GM21423 (cell line): Measurements from ENCODE around the gene AQR.

Experiments used
- ATAC-seq: cut with Tn5 transposase; IDR thresholded peaks from one replicate; pipeline ENCODE4 v1.9.1; 2021; ENCODE audit warnings: mild to moderate bottlenecking, moderate library complexity; ENCODE audit not compliant: unreplicated experiment

The AQR gene

GRCh38 chr15:34883633-34884032 lies 85.9 kb downstream of the AQR start:
- no peak for ATAC-seq

DNA sequence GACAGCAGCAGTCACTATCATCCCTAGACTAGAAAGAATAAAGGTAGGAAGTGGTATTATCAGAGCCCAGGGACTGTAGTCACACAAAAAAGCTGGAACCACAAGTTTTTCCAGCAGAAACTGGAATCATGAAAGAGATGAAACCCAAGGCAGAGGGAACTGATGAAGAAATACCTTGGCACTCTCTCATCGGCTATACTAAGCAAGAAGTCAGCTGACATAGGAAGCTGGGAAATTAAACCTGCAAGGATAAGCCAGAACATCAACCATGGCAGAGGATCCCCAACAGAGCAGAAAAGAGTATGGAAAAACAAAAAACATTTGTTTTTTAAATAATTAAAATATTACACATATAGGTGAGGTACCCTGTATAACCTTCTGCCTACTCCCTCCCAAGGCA lies 86.5 kb downstream of the AQR start:
- no peak for ATAC-seq

- ATAC-seq, result no peak
Measured at GRCh38 chr15:34879107-34879506, 90.4 kb downstream of the AQR start.

DNA sequence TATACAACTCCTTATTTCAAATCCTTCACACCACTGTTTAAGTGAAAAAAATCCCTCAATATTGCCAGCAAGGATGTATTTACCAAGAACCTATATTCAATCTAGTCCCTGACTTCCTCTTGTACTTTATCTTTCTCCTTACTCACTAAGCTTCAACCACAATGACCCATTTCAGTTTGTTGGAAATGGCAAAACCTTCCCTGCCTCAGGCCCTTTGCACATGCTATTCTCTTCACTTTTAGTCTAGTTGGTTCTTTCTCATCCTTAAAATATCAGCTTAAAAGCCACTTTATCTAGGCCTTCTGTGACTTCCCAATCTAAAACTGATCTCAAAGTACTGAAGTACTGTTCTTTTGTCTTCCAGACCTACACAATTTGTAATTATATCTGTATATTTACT lies 92.9 kb downstream of the AQR start:
- ATAC-seq, result no peak

DNA sequence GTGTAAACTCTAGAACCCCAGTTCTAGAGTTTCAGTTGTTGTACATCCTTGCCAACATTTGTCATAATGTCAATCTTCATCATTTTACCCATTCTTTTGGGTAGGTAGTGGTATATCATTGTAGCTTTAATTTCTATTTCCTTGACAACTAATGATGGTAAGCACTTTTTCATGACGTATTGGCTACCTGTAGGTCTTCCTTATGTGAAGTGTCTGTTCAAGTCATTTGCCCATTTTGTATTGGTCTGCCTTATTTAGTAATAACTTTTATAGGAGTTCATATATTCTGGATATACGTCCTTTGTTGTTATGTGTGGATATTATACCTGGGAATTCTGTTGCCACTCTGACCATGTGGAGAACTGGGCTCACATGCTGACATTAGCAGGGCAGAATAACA lies 100.4 kb downstream of the AQR start:
- ATAC-seq, result no peak

- ATAC-seq, result no peak
Measured at GRCh38 chr15:34865531-34865930, 104.0 kb downstream of the AQR start.

DNA sequence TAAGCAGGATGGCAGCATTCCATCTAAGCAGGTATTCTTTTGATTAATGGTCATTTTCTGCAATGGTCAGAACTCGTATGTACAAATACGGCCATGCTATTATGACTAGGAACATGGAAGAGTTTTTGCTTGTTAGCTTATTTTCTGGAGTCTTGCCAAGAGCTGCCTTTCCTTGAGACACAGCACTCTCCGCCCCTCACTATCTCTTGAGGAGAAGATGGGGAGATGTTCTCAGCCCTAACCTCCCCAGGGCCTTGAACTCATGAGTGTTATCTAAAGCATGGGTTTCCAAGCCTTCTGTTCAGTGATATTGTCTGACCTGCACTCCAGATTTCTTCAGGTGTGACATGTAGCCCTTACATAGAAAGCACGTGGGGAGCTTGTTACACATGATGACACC lies 108.3 kb downstream of the AQR start:
- no peak for ATAC-seq

- no peak for ATAC-seq
Measured at GRCh38 chr15:34855893-34856292, 113.6 kb downstream of the AQR start.

- no peak for ATAC-seq
Measured at GRCh38 chr15:34855413-34855812, 114.1 kb downstream of the AQR start.

DNA sequence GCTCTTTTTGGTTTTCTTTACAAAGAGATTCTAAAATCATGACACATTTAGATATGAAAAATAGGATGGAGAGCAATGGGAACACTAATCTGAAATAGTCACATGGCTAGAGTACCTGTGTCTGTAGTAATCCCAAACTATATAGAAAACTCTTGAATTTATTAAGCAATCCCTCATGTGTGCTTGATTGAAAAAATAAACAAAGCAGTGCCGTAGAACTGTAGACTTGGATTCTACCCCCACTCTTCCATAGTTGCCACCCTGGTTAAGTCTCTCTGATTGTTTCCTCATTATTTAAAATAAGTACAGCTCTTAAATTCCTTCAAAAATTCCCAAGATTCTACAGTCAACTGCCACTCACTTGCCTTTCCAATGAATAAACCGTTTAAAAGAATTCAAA lies 115.3 kb downstream of the AQR start:
- ATAC-seq, result no peak

- no peak for ATAC-seq
Measured at GRCh38 chr15:34853001-34853758, 116.4 kb downstream of the AQR start.

- ATAC-seq, result no peak
Measured at GRCh38 chr15:34851751-34852150, 117.8 kb downstream of the AQR start.

GRCh38 chr15:34851007-34851406 lies 118.5 kb downstream of the AQR start:
- no peak for ATAC-seq

DNA sequence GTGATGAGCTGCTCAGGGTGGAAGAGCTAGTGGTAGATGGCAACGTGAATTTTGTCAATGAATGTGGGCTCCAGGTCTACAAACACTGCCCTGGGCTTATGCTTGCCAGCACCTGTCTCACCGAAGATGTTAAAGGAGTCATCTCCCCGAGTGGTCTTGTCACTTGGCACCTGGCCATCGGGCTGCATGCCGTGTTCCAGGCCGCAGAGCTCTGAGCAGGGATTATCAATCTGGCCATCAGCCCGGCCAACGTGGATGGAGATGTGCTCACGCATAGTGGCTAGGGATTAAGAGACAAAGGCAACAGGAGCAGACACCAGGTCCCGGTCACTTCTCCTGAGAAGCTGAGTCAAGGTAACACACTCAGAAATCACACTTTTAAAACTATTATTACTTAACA lies 119.4 kb downstream of the AQR start:
- no peak for ATAC-seq

GRCh38 chr15:34849364-34849959 lies 120.1 kb downstream of the AQR start:
- no peak for ATAC-seq

GRCh38 chr15:34847598-34847997 lies 121.9 kb downstream of the AQR start:
- ATAC-seq, result no peak

- no peak for ATAC-seq
Measured at GRCh38 chr15:34841262-34841725, 128.2 kb downstream of the AQR start.

DNA sequence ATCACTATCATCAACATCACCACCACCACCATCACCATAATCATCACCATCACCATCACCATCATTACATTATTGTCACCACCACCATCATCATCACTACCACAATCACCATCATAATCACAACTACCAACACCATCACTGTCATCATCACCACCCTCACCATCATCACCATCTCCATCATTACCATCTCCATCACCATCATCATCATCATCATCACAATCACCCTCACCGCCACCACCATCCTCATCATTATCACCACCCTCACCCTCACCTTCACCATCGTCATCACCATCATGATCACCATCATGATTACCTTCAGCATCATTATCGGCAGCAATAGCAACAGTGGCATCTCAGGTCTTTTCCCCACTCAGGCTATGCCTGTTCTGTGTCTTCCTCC lies 131.3 kb downstream of the AQR start:
- ATAC-seq, result no peak

DNA sequence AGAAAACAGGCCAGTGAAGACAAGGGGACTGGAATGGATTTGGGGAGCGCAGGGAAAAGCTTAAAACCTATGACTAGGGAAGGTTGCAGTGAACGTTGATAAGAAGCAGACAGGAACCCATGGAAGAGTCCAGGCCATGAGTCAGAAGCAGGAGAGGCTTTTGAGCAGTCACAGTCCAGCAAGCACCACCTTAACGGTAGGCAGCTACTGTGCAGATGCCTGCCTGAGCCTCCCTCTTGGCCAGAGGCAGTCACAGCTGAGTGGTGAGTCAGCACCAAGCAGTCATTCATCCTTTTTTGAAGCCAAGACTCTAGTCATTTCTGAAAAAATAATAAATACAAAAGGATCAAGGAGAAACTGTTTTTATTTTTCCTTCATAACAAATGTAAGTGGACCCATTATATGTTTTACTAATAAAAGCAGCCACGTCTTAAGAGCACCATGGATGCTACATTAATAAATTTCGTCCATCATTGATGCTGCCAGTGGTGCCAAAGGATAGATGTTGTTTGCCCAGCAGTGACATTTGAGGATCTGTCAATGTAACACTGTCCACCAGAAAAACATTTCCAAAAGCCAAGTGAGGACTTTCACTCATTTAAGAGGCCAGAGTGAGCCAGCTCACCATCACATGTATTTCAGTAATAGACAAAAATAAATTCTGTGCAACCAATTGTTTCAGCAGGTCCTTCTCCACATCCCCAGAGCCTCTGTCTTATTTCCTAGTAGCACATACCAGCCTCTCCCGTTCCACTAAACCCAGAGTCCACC lies 132.1 kb downstream of the AQR start:
- ATAC-seq, result no peak

DNA sequence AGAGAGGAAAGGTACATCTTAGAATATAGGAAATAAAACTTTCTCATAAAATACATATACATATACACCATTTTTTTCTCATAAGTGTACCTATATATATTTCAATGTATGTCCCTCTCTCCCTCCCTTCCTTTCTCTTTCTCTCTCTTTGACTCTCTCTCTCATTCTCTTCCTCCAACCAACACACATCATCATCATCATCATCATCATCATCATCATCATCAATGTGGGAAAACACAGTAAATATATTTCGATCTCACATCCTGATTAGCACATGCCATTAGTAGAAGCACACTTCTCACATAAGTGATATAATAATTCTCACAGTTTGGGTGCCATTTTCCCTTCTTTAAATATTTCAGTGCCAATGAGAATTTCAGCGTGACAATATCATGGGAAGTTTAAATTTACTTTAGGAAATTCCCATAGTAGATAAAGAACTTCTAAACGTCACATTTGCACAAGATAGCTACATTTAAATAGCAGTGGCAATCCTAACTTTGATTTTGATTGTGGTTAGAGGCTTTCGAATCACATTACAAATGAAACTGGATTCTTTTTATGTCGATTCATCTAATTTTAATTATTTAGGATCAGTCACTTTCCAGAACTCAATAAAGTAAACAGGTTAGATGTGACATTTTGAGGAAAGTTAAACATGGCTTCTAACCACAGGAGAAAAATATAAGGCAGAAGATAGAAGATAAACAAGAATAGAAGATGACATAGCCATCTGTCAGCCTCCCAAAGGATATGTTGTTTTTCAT lies 141.2 kb downstream of the AQR start:
- ATAC-seq, result no peak

DNA sequence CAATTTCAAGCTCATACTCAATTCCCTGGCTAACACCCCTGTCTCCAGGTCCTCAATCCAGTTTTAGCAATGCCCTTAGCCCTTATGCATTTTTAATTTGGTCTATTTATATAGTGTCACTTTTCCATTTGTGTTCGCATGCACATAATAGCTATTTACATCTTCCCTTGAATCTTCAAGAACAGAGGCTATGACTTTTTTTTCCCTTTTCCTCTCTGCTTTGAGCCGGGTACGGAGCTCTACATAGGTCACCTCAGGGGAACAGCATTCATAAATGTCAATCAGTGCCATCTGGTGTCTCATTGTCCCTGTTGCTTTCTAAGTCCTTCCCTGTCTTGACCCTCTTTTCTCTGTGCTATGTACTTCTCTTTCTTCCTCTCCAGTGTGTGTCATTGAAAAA lies 147.7 kb downstream of the AQR start:
- ATAC-seq, result no peak
